Stimulated activated CD8-positive, alpha-beta memory T cell treated with anti-CD3 and anti-CD28 coated beads, Interleukin-7, amount 100 ng/mL, for 4 hours (primary cell): ENCODE data around the gene SEMA3B.
"Not testable (repeated sequence)": the region's sequence is repeated elsewhere in the genome, so short reads cannot be mapped to it uniquely, and the experiment has no call there.

Experiments
- DNase-seq, 2 donors: peaks; one replicate each; pipeline ENCODE4 v3.0.0-alpha.2; 2020; ENCODE audit warnings: low read depth in 2 of 2

The SEMA3B gene

DNA sequence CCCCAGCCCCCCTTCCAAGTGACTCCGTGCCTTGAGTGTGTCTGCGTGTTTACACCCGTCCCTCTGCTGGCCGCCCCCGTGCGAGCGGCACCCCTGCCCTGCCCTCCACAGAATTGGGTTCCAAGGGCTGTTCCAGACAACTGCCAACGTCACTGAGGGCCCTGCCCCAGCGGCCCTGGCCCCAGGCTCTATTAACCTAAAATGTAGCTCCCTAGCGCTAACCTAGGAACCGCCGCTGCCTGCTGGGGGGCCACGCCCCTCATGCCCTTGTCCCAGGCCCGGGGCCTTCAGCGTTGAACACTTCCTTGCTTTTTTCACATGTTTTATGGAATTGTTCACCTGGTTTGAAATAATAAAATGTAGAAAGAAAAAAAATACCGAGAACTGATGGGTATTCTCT lies 10.0 kb upstream of the SEMA3B start:
- DNase-seq = no peak

DNA sequence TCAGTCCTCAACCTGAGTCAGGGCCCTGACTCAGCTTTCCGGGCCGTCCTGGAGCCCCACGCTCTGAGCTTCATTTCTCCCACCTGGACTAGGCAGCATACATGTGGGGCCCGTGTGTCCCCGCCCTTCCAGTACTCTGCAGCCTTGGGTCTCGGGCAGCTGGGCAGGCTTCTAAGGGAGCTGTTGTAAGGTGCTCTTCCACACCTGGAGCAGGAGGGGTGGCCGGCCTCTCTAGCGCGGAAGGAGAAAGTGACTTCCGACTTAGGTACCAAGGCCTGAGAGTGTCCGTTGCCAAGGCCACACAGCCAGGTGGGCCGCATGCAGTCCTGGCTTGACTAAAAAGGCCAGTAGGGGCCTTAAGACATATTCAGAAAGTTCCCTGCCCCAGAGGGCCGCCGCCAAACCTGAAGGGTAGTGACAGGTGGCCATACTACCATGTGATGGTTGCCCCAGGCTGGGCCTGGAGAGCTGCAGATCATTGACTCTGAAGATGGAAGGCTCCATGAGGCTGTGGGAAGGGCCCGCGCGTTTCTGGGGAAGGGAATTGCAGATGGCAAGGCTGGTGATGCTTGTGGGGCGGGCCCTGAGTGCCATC lies 9.4 kb upstream of the SEMA3B start:
- no peak for DNase-seq

DNA sequence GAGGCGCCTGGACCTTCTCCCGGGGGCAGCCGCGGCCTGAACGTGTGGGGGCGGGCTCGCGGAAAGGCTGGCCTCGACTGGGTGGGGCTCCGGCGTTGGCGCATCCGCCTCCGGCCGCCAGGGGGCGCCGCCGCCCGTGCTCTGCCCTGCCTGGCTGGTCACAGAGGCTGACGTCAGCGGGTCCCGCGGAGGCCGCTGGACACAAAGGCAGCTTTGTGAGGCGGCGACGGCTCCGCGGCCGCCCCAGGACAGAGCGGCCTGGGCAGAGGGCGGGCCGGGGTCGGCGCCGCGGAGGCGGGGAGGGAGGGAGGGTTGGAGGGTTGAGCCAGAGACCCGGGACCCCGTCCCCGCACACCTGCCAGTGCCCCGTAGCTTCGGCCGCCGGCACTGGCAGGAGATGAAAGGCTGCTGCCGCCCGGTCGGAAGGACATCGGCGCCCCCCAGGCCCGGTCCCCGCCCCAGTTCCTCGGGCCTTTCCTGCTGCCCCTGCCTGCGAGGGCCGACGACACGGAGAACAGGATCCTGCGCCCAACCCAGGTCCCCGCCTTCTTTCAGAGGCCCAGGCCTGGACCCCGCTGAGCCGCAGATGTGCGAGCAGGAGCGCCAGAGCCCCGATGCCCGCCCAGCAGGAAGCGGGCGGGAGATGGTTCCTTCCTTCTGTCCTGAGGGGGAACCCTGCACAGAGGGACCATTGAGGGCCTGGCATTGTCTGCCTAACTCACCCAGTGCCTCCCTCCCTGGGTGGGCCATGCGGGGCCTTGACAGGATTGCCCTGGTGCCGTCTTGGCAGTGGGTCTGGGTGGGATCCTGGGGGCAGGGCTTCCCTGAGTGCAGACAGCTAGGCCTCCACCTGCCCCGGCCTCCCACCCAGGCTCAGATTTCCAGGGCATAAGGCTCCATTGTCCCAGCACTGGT lies 8.7 kb upstream of the SEMA3B start:
- peak; percentile 44 to 76 for DNase-seq

DNA sequence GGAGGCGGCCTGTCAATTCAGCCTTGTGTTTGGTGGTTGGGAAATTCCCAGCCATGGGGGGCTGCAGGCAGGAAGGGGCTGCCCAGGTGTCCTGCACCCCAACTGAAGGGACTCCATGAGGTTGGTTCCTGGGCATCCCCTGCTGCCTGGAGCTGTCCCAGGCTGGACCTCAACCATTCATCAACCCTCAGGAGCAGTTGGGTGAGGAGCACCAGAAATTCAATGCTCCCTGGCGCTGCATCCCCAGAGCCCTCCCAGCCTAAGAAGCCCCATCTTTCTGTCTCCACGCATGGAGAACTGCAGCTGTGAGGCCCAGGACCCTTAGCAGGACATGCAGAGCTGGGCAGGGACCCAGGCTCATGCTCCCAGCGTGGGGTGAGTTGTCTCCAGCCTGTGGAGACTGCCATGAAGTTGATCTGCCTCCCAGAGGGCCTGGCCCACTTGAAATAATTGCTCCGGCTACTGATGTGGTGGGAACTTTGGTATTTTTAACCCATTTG lies 8.0 kb upstream of the SEMA3B start:
- DNase-seq = no peak

DNA sequence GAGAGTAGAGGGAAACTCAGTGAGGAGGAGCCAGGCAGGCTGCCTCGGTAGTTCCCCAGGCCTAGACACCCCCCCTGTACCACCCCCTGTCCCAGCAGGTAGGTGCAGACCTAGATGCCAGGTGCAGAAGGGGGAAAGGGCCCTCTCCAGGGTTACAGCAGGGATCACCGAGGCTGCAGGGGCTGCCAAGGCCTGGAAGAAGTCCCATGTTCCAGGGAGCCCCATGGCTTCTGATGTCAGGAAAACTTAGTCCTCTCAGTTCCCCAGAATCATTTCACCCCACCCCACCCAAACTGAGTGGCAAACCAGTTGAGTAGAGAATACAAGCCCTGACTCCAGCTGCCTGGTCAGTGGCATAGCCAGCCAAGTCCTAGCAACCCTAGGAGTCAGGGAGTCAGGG lies 7.4 kb upstream of the SEMA3B start:
- no peak for DNase-seq

DNA sequence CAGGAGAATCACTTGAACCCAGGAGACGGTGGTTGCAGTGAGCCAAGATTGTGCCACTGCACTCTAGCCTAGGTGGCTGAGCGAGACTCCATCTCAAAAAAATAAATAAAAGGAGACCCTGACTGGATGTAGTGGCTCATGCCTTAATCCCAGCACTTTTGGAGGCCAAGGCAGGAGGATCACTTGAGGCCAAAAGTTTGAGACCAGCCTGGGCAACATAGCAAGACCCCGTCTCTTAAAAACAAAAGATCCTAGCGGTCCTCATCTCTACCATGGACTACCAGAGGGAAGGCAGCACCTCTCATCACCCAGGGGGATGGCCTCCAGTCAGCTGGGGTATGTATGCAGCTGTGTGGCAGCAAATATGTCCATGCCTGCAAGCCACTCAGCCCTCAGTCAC lies 6.7 kb upstream of the SEMA3B start:
- not testable (repeated sequence) for DNase-seq

DNA sequence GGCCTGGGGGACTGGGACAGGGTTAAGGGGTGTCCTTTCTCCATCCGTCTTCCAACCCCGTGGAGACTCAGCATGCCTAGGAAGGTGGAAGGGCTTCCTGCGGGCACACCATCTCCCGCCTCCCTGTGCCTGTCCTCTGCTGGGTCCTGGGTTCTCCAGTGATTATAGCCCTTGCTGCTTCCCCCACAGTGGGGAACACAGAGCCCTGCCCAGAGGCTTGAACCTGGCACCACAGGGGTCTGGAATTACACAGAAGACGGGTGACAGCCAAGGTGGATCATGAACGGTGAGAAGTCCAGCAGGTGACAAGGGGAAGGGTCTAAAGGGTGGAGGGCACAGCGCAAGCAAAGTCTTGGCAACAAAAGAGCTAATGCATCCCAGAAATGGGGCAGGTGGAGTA lies 6.2 kb upstream of the SEMA3B start:
- DNase-seq = no peak

DNA sequence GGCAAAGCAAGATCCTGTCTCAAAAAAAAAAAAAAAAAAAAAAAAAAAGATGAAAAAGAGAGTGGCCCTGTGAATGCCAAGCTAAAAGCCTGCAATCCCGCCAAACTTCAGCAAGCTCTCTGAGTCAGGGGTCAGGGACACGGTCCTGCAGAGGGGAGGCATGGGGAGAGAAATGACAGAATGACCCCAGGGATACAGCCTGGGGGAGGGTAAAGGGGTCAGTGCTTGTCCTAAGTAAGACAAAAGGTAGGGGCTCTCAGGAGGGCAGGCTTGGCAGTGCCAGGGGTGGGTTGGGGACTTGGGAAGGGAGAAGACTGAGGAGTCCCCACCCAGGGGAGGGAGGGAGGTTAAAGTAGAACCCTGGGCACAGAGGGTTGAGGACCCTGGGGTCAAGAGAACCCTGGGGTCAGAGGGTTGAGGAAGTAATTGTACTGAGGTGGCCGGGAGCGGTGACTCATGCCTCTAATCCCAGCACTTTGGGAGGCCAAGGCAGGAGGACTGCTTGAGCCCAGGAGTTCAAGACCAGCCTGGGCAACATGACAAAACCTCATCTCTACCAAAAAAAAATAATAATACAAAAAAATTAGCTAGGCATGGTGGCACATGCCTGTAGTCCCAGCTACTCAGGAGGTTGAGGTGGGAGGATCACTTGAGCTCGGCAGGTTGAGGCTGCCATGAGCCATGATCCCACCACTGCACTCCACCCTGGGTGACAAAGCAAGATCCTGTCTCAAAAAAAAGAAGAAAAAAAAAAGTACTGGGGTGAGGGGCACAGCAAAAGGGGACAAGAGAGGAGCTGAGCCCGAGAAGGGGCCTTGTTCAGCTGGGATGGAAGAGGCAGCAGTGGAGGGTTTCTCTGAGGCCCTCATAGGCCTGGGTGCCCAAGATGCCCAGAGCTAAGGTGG lies 5.2 kb upstream of the SEMA3B start:
- DNase-seq = no peak

DNA sequence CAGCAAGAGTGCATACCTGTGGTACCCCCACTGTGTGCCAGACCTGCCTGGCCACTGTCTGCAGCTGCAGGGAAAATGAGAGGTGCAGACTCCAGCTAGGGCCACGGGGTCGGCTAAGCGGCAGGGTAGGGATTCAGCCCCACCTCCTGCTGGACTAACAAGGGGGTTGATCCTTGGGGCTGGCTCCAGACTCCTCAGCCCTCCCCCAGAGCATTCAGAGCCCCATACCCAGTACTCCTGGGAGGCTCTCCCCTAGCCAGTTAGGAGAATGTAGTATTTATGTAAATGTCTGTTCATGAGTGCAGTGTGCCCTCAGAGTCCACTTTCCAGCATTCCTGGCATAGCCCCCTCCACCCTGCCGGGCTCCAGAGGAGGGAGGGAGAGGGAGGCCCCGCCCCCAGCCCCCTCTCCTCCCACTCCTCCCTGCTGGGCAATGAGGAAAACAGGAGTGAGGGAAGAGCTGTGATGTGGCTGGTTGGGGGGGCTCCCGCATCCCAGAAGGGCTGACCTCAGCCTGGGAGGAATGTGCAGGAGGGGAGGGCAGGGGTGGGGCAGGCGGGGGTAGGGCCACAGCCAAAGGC lies 4.5 kb upstream of the SEMA3B start:
- DNase-seq = no peak

DNA sequence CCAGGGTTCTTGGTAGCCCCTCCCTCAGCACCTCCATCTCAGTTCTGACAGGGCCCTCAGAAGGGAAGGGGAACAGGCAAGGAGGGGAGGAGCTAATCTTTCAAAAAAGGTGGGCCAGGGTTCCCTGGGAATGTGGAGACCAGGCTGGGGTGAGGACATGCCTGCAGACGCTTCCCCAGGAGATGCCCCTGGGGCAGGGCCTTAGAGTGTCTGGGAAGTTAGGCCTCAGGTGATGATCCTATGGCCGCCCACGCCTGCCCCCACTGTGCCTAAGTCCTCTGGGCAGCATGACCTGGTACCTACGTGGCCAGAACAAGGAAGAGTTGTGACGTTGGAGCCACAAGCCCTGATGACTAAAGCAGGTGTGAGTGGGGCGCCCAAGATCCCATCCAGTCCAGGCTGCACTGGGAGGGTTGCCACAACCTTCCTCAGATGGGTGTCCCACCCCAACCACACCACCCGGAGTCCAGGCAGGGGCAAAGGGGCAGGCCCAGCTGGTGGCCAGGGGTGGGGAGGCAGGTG lies 3.9 kb upstream of the SEMA3B start:
- DNase-seq = no peak

DNA sequence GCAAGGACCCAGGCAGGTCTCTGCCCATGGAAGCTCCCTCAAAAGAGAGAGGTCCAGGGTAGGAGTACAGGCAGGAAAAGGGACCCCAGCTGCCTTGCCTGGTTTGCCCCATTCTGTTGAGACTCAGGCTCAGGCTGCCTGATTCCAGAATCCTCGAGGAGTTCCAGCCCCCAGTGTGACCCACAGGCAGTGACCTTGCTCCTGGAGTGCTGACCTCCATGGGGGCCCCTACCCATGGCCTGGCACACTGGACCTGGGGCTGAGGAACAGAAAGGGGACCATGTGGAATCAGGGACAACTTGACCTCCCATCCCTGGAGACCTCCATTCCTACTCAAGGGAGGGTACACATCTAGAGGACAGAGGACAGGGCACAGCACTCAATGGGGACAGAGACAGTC lies 3.4 kb upstream of the SEMA3B start:
- DNase-seq = no peak

DNA sequence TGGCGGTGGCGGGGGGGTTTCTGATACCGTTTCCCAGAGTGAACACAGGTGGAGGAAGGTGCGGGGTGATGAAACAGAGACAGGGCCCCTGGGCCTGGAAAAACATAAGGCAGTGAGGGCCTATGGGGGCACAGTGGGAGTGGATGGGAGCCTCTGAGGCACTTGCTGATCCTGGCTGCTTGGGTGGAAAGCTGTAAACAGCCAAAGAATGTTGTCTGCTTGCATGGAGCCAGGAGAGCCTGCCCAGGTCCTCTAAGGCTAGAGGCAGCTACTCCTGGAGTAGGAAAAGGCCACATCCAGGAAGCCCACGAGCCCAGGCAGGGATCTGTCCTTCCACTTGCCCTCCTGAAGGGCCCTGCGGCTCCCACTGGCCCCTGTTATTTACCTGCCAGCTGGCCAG lies 2.9 kb upstream of the SEMA3B start:
- DNase-seq = no peak

DNA sequence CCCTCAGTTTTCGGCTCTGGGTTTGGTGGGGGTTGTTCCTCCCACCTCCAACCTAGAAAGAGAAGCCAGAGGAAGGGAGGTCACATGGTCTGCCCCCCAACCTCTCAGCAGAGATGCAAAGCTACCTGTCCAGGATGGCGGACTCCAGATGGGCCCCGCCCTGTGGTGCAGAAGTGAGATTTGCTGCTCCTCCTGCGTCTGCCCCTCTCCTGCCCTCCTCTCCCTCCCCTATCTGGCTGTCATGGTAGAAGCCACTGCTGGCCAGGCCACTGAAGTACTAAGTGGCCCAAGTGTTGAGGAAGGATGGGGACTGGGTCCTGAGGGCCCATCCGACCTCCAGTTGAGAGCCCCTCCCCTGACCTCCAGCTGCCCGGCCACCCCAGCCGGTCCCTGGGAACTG lies 2.1 kb upstream of the SEMA3B start:
- DNase-seq = no peak

DNA sequence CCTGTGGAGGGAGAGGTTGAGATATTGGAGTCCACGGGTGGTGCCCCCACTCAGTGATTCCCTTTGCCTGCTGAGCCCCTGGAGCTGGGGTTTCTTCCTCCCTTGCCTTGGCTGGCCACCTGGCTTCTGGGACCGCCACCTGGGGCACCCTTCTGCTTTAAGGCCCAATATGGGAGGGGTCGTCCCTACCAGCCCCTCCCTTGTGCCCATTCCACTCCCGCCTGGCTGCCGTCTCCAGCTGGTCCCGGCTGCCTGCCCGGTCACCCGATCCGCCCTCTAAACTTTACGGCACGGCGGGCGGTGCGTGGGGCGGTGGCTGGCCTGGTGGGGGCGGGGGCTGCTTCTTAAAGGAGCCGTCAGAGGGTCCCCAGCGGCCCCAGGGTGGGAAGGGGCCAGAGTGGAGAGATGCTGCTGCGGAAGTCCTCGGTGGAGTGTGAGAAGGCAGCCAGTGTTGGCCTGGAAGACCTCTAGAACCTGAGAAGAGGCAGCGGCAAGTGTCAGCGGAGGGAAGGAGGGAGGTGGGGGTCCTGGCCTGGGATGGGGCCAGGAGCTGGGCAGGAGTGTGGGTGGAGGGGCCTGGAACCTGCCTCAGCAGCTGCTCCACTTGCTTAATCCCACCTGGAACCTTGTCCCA lies 1.6 kb upstream of the SEMA3B start:
- DNase-seq = no peak

DNA sequence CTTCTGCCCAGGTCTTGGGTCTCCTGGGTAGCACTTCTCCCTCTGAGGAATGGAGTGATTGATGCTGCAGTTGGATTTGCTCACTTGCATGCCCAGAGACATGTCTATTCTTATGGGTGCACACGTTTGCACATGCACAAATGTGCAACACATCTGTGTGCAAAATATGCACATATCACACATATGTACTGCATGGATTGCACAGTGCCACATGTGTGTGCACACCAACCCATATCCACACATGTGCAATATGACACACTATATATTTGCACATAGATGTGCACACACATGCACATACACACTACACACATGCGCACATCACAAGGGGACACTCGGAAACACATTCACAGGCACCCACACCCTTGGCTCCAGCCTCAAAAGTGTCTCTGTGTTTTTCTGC lies 671 bp upstream of the SEMA3B start:
- DNase-seq = no peak

DNA sequence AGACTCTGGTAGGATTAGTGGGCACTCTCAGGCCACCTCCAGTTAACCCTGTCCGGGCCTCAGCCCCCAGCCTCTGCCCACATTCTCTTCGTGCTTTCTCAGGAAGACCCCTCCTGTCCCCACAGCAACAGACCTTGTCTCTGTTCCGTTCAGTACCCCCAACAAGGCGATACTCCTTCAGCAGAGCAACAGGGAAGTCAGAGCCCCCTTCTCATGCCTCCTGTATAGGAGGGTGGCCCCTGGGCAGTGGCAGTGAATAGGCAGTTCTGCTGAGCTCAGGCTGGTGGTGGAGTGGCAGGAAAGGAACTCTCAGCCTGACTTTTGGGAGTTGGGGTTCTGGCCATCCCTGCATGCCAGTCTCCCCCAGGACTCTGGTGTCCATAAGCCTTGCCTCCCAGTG lies 513 bp downstream of the SEMA3B start:
- DNase-seq = no peak

DNA sequence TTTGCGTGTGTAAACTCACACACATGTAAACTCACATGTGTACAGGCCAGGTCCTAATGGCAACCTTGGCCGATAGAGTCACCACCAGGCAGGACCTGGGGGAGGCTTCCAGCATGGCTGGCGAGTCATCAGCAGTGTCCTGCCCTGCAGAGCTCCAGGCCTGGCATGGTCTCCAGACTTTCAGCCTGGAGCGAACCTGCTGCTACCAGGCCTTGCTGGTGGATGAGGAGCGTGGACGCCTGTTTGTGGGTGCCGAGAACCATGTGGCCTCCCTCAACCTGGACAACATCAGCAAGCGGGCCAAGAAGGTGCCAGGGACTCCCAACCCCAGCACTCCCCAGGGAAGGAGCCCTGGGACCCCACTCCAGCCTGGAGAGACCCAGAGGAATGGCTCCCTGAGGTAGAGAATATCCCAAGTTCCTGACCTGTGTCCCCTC lies 1.0 kb downstream of the SEMA3B start:
- no peak for DNase-seq

DNA sequence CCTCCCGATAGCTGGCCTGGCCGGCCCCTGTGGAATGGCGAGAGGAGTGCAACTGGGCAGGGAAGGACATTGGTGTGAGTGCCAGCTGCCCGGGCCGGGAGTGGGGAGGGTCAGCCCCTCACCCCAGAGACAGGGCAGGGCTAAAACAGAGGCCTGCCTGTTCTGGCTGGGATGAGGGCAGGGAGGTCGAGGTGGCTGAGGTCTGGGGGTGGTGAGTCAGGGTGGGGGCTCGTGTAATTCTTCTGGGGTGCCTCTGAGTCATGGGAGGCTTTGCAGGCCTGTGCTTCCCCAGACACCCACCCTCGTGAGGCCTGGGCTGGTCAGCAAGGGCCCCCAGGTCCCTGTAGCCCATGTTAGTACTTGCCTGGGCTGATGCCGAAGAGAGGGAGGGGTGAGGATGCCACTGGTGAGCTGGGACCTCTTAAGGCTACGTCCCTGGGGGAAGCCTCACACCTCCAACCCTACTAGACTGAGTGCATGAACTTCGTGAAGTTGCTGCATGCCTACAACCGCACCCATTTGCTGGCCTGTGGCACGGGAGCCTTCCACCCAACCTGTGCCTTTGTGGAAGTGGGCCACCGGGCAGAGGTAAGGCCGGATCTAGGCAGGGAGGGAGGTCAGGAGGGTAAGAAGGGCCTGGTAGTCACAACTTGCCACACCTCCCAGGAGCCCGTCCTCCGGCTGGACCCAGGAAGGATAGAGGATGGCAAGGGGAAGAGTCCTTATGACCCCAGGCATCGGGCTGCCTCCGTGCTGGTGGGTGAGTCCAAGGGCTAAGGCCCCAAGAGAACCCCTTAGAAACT lies 1.7 kb downstream of the SEMA3B start:
- no peak for DNase-seq

DNA sequence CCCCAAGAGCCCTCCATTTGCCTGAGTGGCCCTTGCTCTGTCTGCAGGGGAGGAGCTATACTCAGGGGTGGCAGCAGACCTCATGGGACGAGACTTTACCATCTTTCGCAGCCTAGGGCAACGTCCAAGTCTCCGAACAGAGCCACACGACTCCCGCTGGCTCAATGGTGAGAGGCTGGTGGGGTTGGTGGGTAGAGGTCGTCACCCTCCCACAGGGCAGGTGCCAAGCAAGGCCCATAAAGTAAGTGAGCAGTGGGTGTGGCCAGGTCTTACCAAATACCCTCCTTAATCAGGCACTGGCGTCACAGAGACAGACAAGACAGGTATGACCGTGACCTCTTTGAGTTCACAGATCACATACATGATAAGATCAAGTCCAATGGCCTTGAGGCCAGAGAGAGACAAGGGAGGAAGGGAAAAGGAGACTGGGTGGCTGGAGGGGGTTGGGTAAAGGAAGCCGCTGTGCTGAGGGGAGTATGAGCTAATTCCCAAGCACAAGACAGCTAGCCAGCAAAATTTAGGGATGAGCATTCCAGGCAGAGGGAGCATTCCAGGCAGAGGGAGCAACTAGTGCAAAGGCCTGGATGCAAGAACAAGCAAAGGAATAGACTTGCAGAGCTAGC lies 2.5 kb downstream of the SEMA3B start:
- no peak for DNase-seq

DNA sequence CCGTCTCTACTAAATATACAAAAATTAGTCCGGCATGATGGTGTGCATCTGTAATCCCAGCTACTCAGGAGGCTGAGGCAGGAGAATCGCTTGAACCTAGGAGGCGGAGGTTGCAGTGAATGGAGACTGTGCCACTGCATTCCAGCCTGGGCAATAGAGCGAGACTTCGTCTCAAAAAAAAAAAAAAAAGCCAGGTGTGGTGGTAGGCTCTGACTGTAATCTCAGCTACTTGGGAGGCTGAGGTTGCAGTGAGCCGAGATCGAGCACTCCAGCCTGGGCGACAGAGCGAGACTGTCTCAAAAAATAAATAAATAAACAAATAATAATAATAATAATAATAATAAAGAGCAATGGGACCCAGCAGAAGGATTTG lies 3.6 kb downstream of the SEMA3B start:
- DNase-seq = not testable (repeated sequence)
